ENCODE measurements around the gene DFFA.

- TF ChIP-seq CTCF (IDR thresholded peaks at IDR 0.05) (peak in 1 of 5 experiments; percentile 10), POLR2A (IDR thresholded peaks at IDR 0.05) (no peak)
Observed at GRCh38 chr1:10519016-10519417, 46.7 kb upstream of the DFFA start.
